ENCODE data around the gene ZNF277. TPM values are rescaled to one million over a fixed set of nuclear protein-coding genes. Genes with fewer than 3 reads are reported as not detected.
A peak's percentile ranks its signal among the peaks of the same experiment; 100 is the strongest.

ZNF277 gene
- 31.4 and 42.9 TPM in 2 replicates for total RNA-seq
- 9.5 TPM for polyA plus RNA-seq (2012)

- peak; percentile 100 for DNase-seq (ENCODE audit: low read depth)
Observed at GRCh38 chr7:112206238-112206990, at the start of gene ZNF277, which contains the start of gene DOCK4. TSS of gene ZNF277 (plus strand) at chr7:112206695. CDS start at chr7:112206717, 22 bp downstream. TSS of gene DOCK4 (minus strand) at chr7:112206399. CDS start at chr7:112206138, 261 bp downstream.

- peak; percentile 98 for DNase-seq (ENCODE audit: low read depth)
Observed at GRCh38 chr7:112157072-112157471, 49.4 kb upstream of the ZNF277 start.

- DNase-seq (ENCODE audit: low read depth), result no peak
Observed at GRCh38 chr7:112159351-112159750, 47.1 kb upstream of the ZNF277 start.

- DNase-seq (ENCODE audit: low read depth), result peak; percentile 34
Observed at GRCh38 chr7:112160130-112160770, 46.2 kb upstream of the ZNF277 start.

GRCh38 chr7:112160771-112161150 is 45.7 kb upstream of the ZNF277 start:
- DNase-seq (ENCODE audit: low read depth), result no peak

- no peak for DNase-seq (ENCODE audit: low read depth)
Observed at GRCh38 chr7:112161253-112162141, 45.0 kb upstream of the ZNF277 start.

- peak; percentile 26 for DNase-seq (ENCODE audit: low read depth)
Observed at GRCh38 chr7:112162142-112162766, 44.2 kb upstream of the ZNF277 start.

- DNase-seq (ENCODE audit: low read depth), result no peak
Observed at GRCh38 chr7:112162784-112163506, 43.5 kb upstream of the ZNF277 start.

GRCh38 chr7:112167147-112167546 is 39.3 kb upstream of the ZNF277 start:
- peak; percentile 67 for DNase-seq (ENCODE audit: low read depth)

GRCh38 chr7:112168915-112169314 is 37.6 kb upstream of the ZNF277 start:
- DNase-seq (ENCODE audit: low read depth), result no peak

- DNase-seq (ENCODE audit: low read depth), result no peak
Observed at GRCh38 chr7:112171673-112172072, 34.8 kb upstream of the ZNF277 start.

GRCh38 chr7:112172870-112173567 is 33.5 kb upstream of the ZNF277 start:
- peak; percentile 82 for DNase-seq (ENCODE audit: low read depth)

GRCh38 chr7:112173568-112173905 is 33.0 kb upstream of the ZNF277 start:
- no peak for DNase-seq (ENCODE audit: low read depth)

- DNase-seq (ENCODE audit: low read depth), result no peak
Observed at GRCh38 chr7:112174192-112174591, 32.3 kb upstream of the ZNF277 start.

GRCh38 chr7:112176241-112176640 is 30.3 kb upstream of the ZNF277 start:
- DNase-seq (ENCODE audit: low read depth), result no peak

- DNase-seq (ENCODE audit: low read depth), result no peak
Observed at GRCh38 chr7:112176693-112177415, 29.6 kb upstream of the ZNF277 start.

- no peak for DNase-seq (ENCODE audit: low read depth)
Observed at GRCh38 chr7:112180223-112180622, 26.3 kb upstream of the ZNF277 start.

GRCh38 chr7:112182749-112183148 is 23.7 kb upstream of the ZNF277 start:
- DNase-seq (ENCODE audit: low read depth), result peak; percentile 42

GRCh38 chr7:112183266-112183665 is 23.2 kb upstream of the ZNF277 start:
- no peak for DNase-seq (ENCODE audit: low read depth)

Data from myocyte (in vitro differentiated cells).